Epithelial cell of esophagus (primary cell): ENCODE results near the gene SLC29A1.

ENCODE experiments used
- DNase-seq: peaks from one replicate; pipeline ENCODE4 v3.0.0; 2010; ENCODE audit warnings: low read depth
- H3K4me3 ChIP-seq: 2 replicates; pipeline ENCODE4 v1.5.1; 2011; ENCODE audit warnings: mild to moderate bottlenecking, low read length, control low read depth
- CTCF ChIP-seq: IDR thresholded peaks from 2 replicates; pipeline ENCODE4 v1.5.1; 2011; ENCODE audit warnings: low read depth, mild to moderate bottlenecking, low read length, control low read depth, inconsistent platforms; ENCODE audit not compliant: insufficient read depth; ENCODE audit errors: missing control alignments

The SLC29A1 gene

GRCh38 chr6:44277763-44278162, 54.4 kb downstream of the SLC29A1 start:
- no peak overlapping the region for H3K4me3 ChIP-seq
- TF ChIP-seq CTCF, result no peak
- DNase-seq, result no peak

GRCh38 chr6:44278315-44278714, 54.9 kb downstream of the SLC29A1 start:
- TF ChIP-seq CTCF, result no peak
- H3K4me3 ChIP-seq, result no peak overlapping the region
- DNase-seq, result no peak

- no peak for DNase-seq
- no peak overlapping the region for H3K4me3 ChIP-seq
- no peak for TF ChIP-seq CTCF
These were observed 55.6 kb downstream of the SLC29A1 start for GRCh38 chr6:44278774-44279697.
